ENCODE results near the gene DIP2C.

DIP2C gene

GRCh38 chr10:361203-362081 lies 328.0 kb downstream of the DIP2C start:
- Histone ChIP-seq H2AFZ (ENCODE audit: insufficient read depth, low read length, poor library complexity) (no peak overlapping the region), H3K18ac (ENCODE audit: low read length) (peak overlapping the region; percentile 31), H3K79me1 (ENCODE audit: low read length) (peaks cover 5% of the 10 kb centered on the region), H3K4me3 (ENCODE audit: low read depth, low read length) (no peak overlapping the region), H3K36me3 (ENCODE audit: control insufficient read depth in 1 of 2, insufficient read depth in 2 of 2, low read length in 2 of 2) (peaks cover 56 to 57% of the 10 kb centered on the region in 2 experiments), H3K9me3 (ENCODE audit: insufficient read depth, low read depth, low read length) (peaks cover 3% of the 10 kb centered on the region), H2BK120ac (ENCODE audit: insufficient read depth, low read length, poor library complexity) (peak overlapping the region; percentile 5), H3K14ac (ENCODE audit: low read length) (peak overlapping the region; percentile 18), H3K4me2 (ENCODE audit: low read length) (no peak overlapping the region), H3K23ac (ENCODE audit: low read length) (no peak overlapping the region), H3K4me1 (ENCODE audit: control insufficient read depth in 1 of 2, insufficient read depth in 2 of 2, low read length in 2 of 2) (peaks cover 0 to 8% of the 10 kb centered on the region in 2 experiments), H3K79me2 (ENCODE audit: control insufficient read depth, insufficient read depth, low read length, poor library complexity) (no peaks in the 10 kb centered on the region), H3K9ac (ENCODE audit: low read length) (no peak overlapping the region), H3K4ac (ENCODE audit: low read depth, low read length) (no peak overlapping the region), H2BK12ac (ENCODE audit: low read length) (peak overlapping the region; percentile 44), H2BK5ac (ENCODE audit: low read depth, low read length, poor library complexity) (no peak overlapping the region), H2AK5ac (ENCODE audit: low read length) (no peak overlapping the region), H3K27ac (ENCODE audit: low read depth, low read length) (no peak overlapping the region), H4K12ac (ENCODE audit: low read depth, low read length) (peak overlapping the region; percentile 54), H4K8ac (ENCODE audit: low read depth, low read length) (peak overlapping the region; percentile 53), H3K27me3 (ENCODE audit: insufficient read depth, low read length) (no peaks in the 10 kb centered on the region), H4K91ac (ENCODE audit: low read depth, low read length) (no peak overlapping the region)
- DNase-seq: no peak
- no CpG with 5 or more reads among the region's 23 CpGs for WGBS (ENCODE audit: extremely low coverage, insufficient coverage, insufficient read length)

DNA sequence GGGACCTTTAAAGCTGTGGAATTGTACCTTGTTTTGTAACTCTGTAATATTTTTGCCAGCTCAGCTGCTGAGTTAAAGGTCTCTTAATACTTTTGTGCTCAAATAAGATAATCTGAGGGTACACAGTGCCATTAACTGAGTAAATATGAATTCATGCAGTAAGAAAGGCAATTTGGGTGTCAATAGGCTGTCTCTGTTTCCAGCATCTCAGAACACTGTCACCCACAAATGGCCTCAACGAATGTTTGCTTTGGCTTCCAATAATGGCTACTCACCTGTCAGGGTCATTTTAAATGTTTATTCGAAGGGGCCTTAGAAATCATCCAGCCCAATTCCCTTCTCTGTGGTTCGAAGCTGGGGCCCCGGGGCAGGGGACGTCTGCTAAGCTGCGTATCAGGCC lies 328.8 kb downstream of the DIP2C start:
- Histone ChIP-seq H2AFZ (ENCODE audit: insufficient read depth, low read length, poor library complexity) (no peak overlapping the region), H2AK5ac (ENCODE audit: low read length) (no peak overlapping the region), H3K9ac (ENCODE audit: low read length) (no peak overlapping the region), H3K36me3 (ENCODE audit: control insufficient read depth in 1 of 2, insufficient read depth in 2 of 2, low read length in 2 of 2) (peaks cover 55 to 56% of the 10 kb centered on the region in 2 experiments), H3K4me1 (ENCODE audit: control insufficient read depth in 1 of 2, insufficient read depth in 2 of 2, low read length in 2 of 2) (peaks cover 0 to 8% of the 10 kb centered on the region in 2 experiments), H2BK120ac (ENCODE audit: insufficient read depth, low read length, poor library complexity) (no peak overlapping the region), H4K12ac (ENCODE audit: low read depth, low read length) (no peak overlapping the region), H4K91ac (ENCODE audit: low read depth, low read length) (no peak overlapping the region), H3K27me3 (ENCODE audit: insufficient read depth, low read length) (no peaks in the 10 kb centered on the region), H2BK12ac (ENCODE audit: low read length) (no peak overlapping the region), H3K4ac (ENCODE audit: low read depth, low read length) (no peak overlapping the region), H2BK5ac (ENCODE audit: low read depth, low read length, poor library complexity) (no peak overlapping the region), H4K8ac (ENCODE audit: low read depth, low read length) (no peak overlapping the region), H3K79me1 (ENCODE audit: low read length) (peaks cover 5% of the 10 kb centered on the region), H3K23ac (ENCODE audit: low read length) (no peak overlapping the region), H3K79me2 (ENCODE audit: control insufficient read depth, insufficient read depth, low read length, poor library complexity) (no peaks in the 10 kb centered on the region), H3K4me2 (ENCODE audit: low read length) (no peak overlapping the region), H3K9me3 (ENCODE audit: insufficient read depth, low read depth, low read length) (peaks cover 3% of the 10 kb centered on the region), H3K18ac (ENCODE audit: low read length) (no peak overlapping the region), H3K4me3 (ENCODE audit: low read depth, low read length) (no peak overlapping the region), H3K27ac (ENCODE audit: low read depth, low read length) (no peak overlapping the region), H3K14ac (ENCODE audit: low read length) (no peak overlapping the region)
- DNase-seq: no peak
- no CpG with 5 or more reads among the region's 6 CpGs for WGBS (ENCODE audit: extremely low coverage, insufficient coverage, insufficient read length)

DNA sequence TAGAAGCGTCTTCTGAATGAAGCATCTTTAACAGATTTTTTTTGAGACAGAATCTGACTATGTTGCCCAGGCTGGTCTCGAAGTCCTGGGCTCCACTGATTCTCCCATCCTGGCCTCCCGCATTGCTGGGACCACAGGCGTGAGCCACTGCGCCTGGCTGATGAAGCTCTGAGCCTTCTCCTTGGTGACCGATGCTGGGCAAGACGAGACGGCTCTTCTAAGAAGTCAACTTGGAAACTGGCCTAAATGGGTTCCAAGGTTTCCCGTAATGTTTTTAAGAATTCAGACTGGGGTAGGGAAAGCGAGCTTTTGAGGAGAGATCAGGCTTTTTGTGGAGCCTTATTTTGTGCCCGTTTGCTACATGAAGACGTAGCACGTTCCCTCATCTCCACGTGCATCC lies 329.7 kb downstream of the DIP2C start:
- no peak overlapping the region for H3K27ac ChIP-seq (ENCODE audit: low read depth, low read length)
- no CpG with 5 or more reads among the region's 14 CpGs for WGBS (ENCODE audit: extremely low coverage, insufficient coverage, insufficient read length)
- no peak overlapping the region for H3K4ac ChIP-seq (ENCODE audit: low read depth, low read length)
- H3K18ac ChIP-seq (ENCODE audit: low read length): no peak overlapping the region
- no peak overlapping the region for H2AK5ac ChIP-seq (ENCODE audit: low read length)
- no peak overlapping the region for H3K23ac ChIP-seq (ENCODE audit: low read length)
- no peak overlapping the region for H3K4me2 ChIP-seq (ENCODE audit: low read length)
- no peaks in the 10 kb centered on the region for H3K27me3 ChIP-seq (ENCODE audit: insufficient read depth, low read length)
- H4K8ac ChIP-seq (ENCODE audit: low read depth, low read length): no peak overlapping the region
- H3K14ac ChIP-seq (ENCODE audit: low read length): no peak overlapping the region
- no peak overlapping the region for H3K4me3 ChIP-seq (ENCODE audit: low read depth, low read length)
- no peak for DNase-seq
- H3K9ac ChIP-seq (ENCODE audit: low read length): no peak overlapping the region
- no peak overlapping the region for H2BK12ac ChIP-seq (ENCODE audit: low read length)
- peaks cover 57 to 59% of the 10 kb centered on the region in 2 experiments for H3K36me3 ChIP-seq (ENCODE audit: control insufficient read depth in 1 of 2, insufficient read depth in 2 of 2, low read length in 2 of 2)
- peaks cover 0 to 8% of the 10 kb centered on the region in 2 experiments for H3K4me1 ChIP-seq (ENCODE audit: control insufficient read depth in 1 of 2, insufficient read depth in 2 of 2, low read length in 2 of 2)
- peaks cover 3% of the 10 kb centered on the region for H3K9me3 ChIP-seq (ENCODE audit: insufficient read depth, low read depth, low read length)
- no peaks in the 10 kb centered on the region for H3K79me2 ChIP-seq (ENCODE audit: control insufficient read depth, insufficient read depth, low read length, poor library complexity)
- H4K12ac ChIP-seq (ENCODE audit: low read depth, low read length): no peak overlapping the region
- no peak overlapping the region for H4K91ac ChIP-seq (ENCODE audit: low read depth, low read length)
- peaks cover 5% of the 10 kb centered on the region for H3K79me1 ChIP-seq (ENCODE audit: low read length)
- H2BK120ac ChIP-seq (ENCODE audit: insufficient read depth, low read length, poor library complexity): no peak overlapping the region
- no peak overlapping the region for H2AFZ ChIP-seq (ENCODE audit: insufficient read depth, low read length, poor library complexity)
- no peak overlapping the region for H2BK5ac ChIP-seq (ENCODE audit: low read depth, low read length, poor library complexity)

- no peak overlapping the region for H3K9ac ChIP-seq (ENCODE audit: low read length)
- no peak for DNase-seq
- H3K79me1 ChIP-seq (ENCODE audit: low read length): peaks cover 5% of the 10 kb centered on the region
- no peak overlapping the region for H2AK5ac ChIP-seq (ENCODE audit: low read length)
- H3K79me2 ChIP-seq (ENCODE audit: control insufficient read depth, insufficient read depth, low read length, poor library complexity): no peaks in the 10 kb centered on the region
- H3K14ac ChIP-seq (ENCODE audit: low read length): no peak overlapping the region
- no peak overlapping the region for H2BK5ac ChIP-seq (ENCODE audit: low read depth, low read length, poor library complexity)
- no peak overlapping the region for H4K91ac ChIP-seq (ENCODE audit: low read depth, low read length)
- H4K8ac ChIP-seq (ENCODE audit: low read depth, low read length): no peak overlapping the region
- no peak overlapping the region for H3K23ac ChIP-seq (ENCODE audit: low read length)
- no peak overlapping the region for H3K18ac ChIP-seq (ENCODE audit: low read length)
- no peak overlapping the region for H3K4me3 ChIP-seq (ENCODE audit: low read depth, low read length)
- no peak overlapping the region for H3K27ac ChIP-seq (ENCODE audit: low read depth, low read length)
- H3K9me3 ChIP-seq (ENCODE audit: insufficient read depth, low read depth, low read length): peaks cover 3% of the 10 kb centered on the region
- no peak overlapping the region for H2AFZ ChIP-seq (ENCODE audit: insufficient read depth, low read length, poor library complexity)
- H3K4me2 ChIP-seq (ENCODE audit: low read length): no peak overlapping the region
- H3K4ac ChIP-seq (ENCODE audit: low read depth, low read length): no peak overlapping the region
- no peak overlapping the region for H4K12ac ChIP-seq (ENCODE audit: low read depth, low read length)
- no peak overlapping the region for H2BK120ac ChIP-seq (ENCODE audit: insufficient read depth, low read length, poor library complexity)
- no peaks in the 10 kb centered on the region for H3K27me3 ChIP-seq (ENCODE audit: insufficient read depth, low read length)
- H2BK12ac ChIP-seq (ENCODE audit: low read length): no peak overlapping the region
- peaks cover 0 to 8% of the 10 kb centered on the region in 2 experiments for H3K4me1 ChIP-seq (ENCODE audit: control insufficient read depth in 1 of 2, insufficient read depth in 2 of 2, low read length in 2 of 2)
- H3K36me3 ChIP-seq (ENCODE audit: control insufficient read depth in 1 of 2, insufficient read depth in 2 of 2, low read length in 2 of 2): peaks cover 56 to 58% of the 10 kb centered on the region in 2 experiments
- no CpG with 5 or more reads among the region's 18 CpGs for WGBS (ENCODE audit: extremely low coverage, insufficient coverage, insufficient read length)
Observed at GRCh38 chr10:359093-359492, 330.4 kb downstream of the DIP2C start.

Measured in trophoblast cell (in vitro differentiated cells and primary cell).